CD4-positive, alpha-beta T cell treated with Interleukin-17A for 4 hours (primary cell): ENCODE measurements around the gene INO80C.
"Not testable (repeated sequence)": the region's sequence is repeated elsewhere in the genome, so short reads cannot be mapped to it uniquely, and the experiment has no call there.

Experiments used
- DNase-seq: peaks from one replicate; pipeline ENCODE4 v3.0.0-alpha.2; 2020; ENCODE audit warnings: mixed read lengths

INO80C gene

GRCh38 chr18:35458677-35459441, 38.9 kb downstream of the INO80C start:
- no peak for DNase-seq

- no peak for DNase-seq
Measured at GRCh38 chr18:35458271-35458670, 39.5 kb downstream of the INO80C start.

GRCh38 chr18:35457140-35457704, 40.5 kb downstream of the INO80C start:
- no peak for DNase-seq

- DNase-seq = no peak
Measured at GRCh38 chr18:35455926-35456763, 41.6 kb downstream of the INO80C start.

GRCh38 chr18:35454803-35455202, 43.0 kb downstream of the INO80C start:
- DNase-seq = no peak

- DNase-seq = not testable (repeated sequence)
Measured at GRCh38 chr18:35453065-35453464, 44.7 kb downstream of the INO80C start.

GRCh38 chr18:35451916-35452315, 45.8 kb downstream of the INO80C start:
- DNase-seq = no peak

- no peak for DNase-seq
Measured at GRCh38 chr18:35451032-35451431, 46.7 kb downstream of the INO80C start.

- DNase-seq = no peak
Measured at GRCh38 chr18:35444636-35445035, 53.1 kb downstream of the INO80C start.

- DNase-seq = no peak
Measured at GRCh38 chr18:35443847-35444246, 53.9 kb downstream of the INO80C start.

- no peak for DNase-seq
Measured at GRCh38 chr18:35443434-35443833, 54.3 kb downstream of the INO80C start.

GRCh38 chr18:35442701-35443100, 55.1 kb downstream of the INO80C start:
- DNase-seq = no peak

GRCh38 chr18:35441857-35442595, 55.7 kb downstream of the INO80C start:
- DNase-seq = no peak

- DNase-seq = no peak
Measured at GRCh38 chr18:35438480-35439234, 59.1 kb downstream of the INO80C start.

- DNase-seq = no peak
Measured at GRCh38 chr18:35437836-35438235, 59.9 kb downstream of the INO80C start.

GRCh38 chr18:35436076-35436649, 61.6 kb downstream of the INO80C start:
- no peak for DNase-seq

GRCh38 chr18:35435401-35435800, 62.4 kb downstream of the INO80C start:
- DNase-seq = no peak

GRCh38 chr18:35432565-35433001, 65.2 kb downstream of the INO80C start:
- no peak for DNase-seq

- DNase-seq = no peak
Measured at GRCh38 chr18:35431374-35431741, 66.4 kb downstream of the INO80C start.

- no peak for DNase-seq
Measured at GRCh38 chr18:35430721-35431373, 66.9 kb downstream of the INO80C start.

- DNase-seq = no peak
Measured at GRCh38 chr18:35426786-35427185, 71.0 kb downstream of the INO80C start.
